Endothelial cell of umbilical vein (primary cell): Measurements from ENCODE around the gene KCNMA1. TPM values are rescaled to one million over a fixed set of nuclear protein-coding genes. Genes with fewer than 3 reads are reported as not detected.

Source experiments
- BruUV-seq: library from RNA; stranded (reverse); fragments of 400-500 nt; replicated peaks from 2 replicates; lab custom pipeline; 2021; lab: Mats Ljungman, UMichigan
- CTCF ChIA-PET: fragments of 300-600, 350-600 bp; sonication (Branson Sonifier 250); formaldehyde crosslinking; loops from one replicate; lab custom pipeline; 2021; ENCODE audit warnings: antibody characterized with exemption, inconsistent platforms; lab: Charles Lee
- POLR2A ChIA-PET: fragments of 300-600, 350-600 bp; sonication (Branson Sonifier 250); formaldehyde crosslinking; loops from one replicate; lab custom pipeline; 2021; ENCODE audit warnings: antibody characterized with exemption, inconsistent platforms; lab: Charles Lee
- DNase-seq: peaks from one replicate; pipeline ENCODE4 v3.0.0-alpha.2; 2011; ENCODE audit warnings: low read depth, low spot score
- FAIRE-seq: peaks from 2 replicates; lab custom pipeline; 2011; peaks lifted over from hg19 to GRCh38; lab: Jason Lieb, UNC
- H2AFZ ChIP-seq: 2 replicates; pipeline ENCODE4 v1.6.0; 2012; ENCODE audit warnings: low read depth, low read length, control low read depth, inconsistent platforms
- H3K27ac ChIP-seq: 2 replicates; pipeline ENCODE4 v1.5.1; 2011; ENCODE audit warnings: low read depth, mild to moderate bottlenecking, control low read depth, low read length, moderate library complexity; ENCODE audit not compliant: insufficient read depth
- H3K27me3 ChIP-seq, 2 experiments: 2 replicates each; pipeline versions ENCODE4 v1.6.0 to v1.6.1; 2011; ENCODE audit warnings: low read length in 2 of 2, mixed read lengths in 1 of 2; ENCODE audit not compliant: control insufficient read depth in 2 of 2, insufficient read depth in 2 of 2
- H3K36me3 ChIP-seq, 2 experiments: 2 replicates in 1 of 2; 3 replicates in 1 of 2; pipeline ENCODE4 v1.5.1; 2011; ENCODE audit warnings: low read length in 2 of 2, mild to moderate bottlenecking in 1 of 2, moderate library complexity in 1 of 2; ENCODE audit not compliant: control insufficient read depth in 2 of 2, insufficient read depth in 2 of 2; ENCODE audit errors: extremely low read depth in 1 of 2
- H3K4me1 ChIP-seq: 3 replicates; pipeline ENCODE4 v1.5.1; 2011; ENCODE audit warnings: mild to moderate bottlenecking, low read length; ENCODE audit not compliant: control insufficient read depth, insufficient read depth; ENCODE audit errors: extremely low read depth
- H3K4me2 ChIP-seq: 2 replicates; pipeline ENCODE4 v1.6.1; 2011; ENCODE audit warnings: low read length, control low read depth, mixed read lengths; ENCODE audit not compliant: insufficient read depth
- H3K4me3 ChIP-seq, 3 experiments: fragments of 200-600 bp in 1 of 3; sonication (generic), shearing (Covaris generic) in 1 of 3; replicated peaks in 1 of 3; 2 replicates each; pipeline ENCODE4 v1.5.1; 2011 to 2016; ENCODE audit warnings: control low read depth in 3 of 3, low read length in 3 of 3, mild to moderate bottlenecking in 2 of 3, inconsistent platforms in 1 of 3, low read depth in 1 of 3, moderate library complexity in 1 of 3; ENCODE audit not compliant: insufficient read depth in 1 of 3
- H3K79me2 ChIP-seq: 2 replicates; pipeline ENCODE4 v1.6.0; 2012; ENCODE audit warnings: low read length, inconsistent platforms; ENCODE audit not compliant: control insufficient read depth, insufficient read depth
- H3K9ac ChIP-seq: replicated peaks from 2 replicates; pipeline ENCODE3; 2011; ENCODE audit warnings: low read length, control low read depth; ENCODE audit not compliant: insufficient read depth; ENCODE audit errors: extremely low read depth
- H3K9me1 ChIP-seq: replicated peaks from 3 replicates; pipeline ENCODE4 v1.6.0; 2011; ENCODE audit warnings: mild to moderate bottlenecking, low read length; ENCODE audit not compliant: control insufficient read depth, insufficient read depth; ENCODE audit errors: extremely low read depth
- H3K9me3 ChIP-seq: replicated peaks from 2 replicates; pipeline ENCODE4 v1.5.1; 2012; ENCODE audit warnings: low read length, inconsistent platforms; ENCODE audit not compliant: control insufficient read depth, insufficient read depth
- H4K20me1 ChIP-seq: replicated peaks from 2 replicates; pipeline ENCODE3; 2011; ENCODE audit warnings: mild to moderate bottlenecking, low read length; ENCODE audit not compliant: control insufficient read depth, insufficient read depth; ENCODE audit errors: extremely low read depth
- EZH2 ChIP-seq: IDR thresholded peaks from 2 replicates; pipeline ENCODE4 v1.6.1; 2012; ENCODE audit warnings: borderline replicate concordance, low read depth, mild to moderate bottlenecking, moderate library complexity, low read length, inconsistent platforms; ENCODE audit not compliant: severe bottlenecking
- FOS ChIP-seq: IDR thresholded peaks from 2 replicates; pipeline ENCODE4 v1.6.1; 2011; ENCODE audit warnings: mild to moderate bottlenecking, low read length, moderate library complexity, borderline replicate concordance; ENCODE audit not compliant: insufficient read depth
- GATA2 ChIP-seq: IDR thresholded peaks from 2 replicates; pipeline ENCODE4 v1.7.0; 2011; ENCODE audit warnings: low read depth, mild to moderate bottlenecking, moderate library complexity, mixed read lengths, low read length; ENCODE audit not compliant: insufficient read length, insufficient read depth
- JUN ChIP-seq: IDR thresholded peaks from 2 replicates; pipeline ENCODE4 v1.6.1; 2011; ENCODE audit warnings: borderline replicate concordance, low read depth; ENCODE audit not compliant: insufficient read length, insufficient read depth
- MYC ChIP-seq: IDR thresholded peaks from one replicate; pipeline ENCODE4 v1.6.1; 2011; ENCODE audit warnings: mild to moderate bottlenecking, low read depth, low read length
- POLR2A ChIP-seq: IDR thresholded peaks from 2 replicates; pipeline ENCODE4 v1.6.1; 2012; ENCODE audit warnings: low read depth, mild to moderate bottlenecking, control low read depth, low read length
- POLR2AphosphoS5 ChIP-seq: IDR thresholded peaks from 2 replicates; pipeline ENCODE4 v1.6.1; 2012; ENCODE audit warnings: low read depth, mild to moderate bottlenecking, control low read depth, low read length, moderate library complexity; ENCODE audit not compliant: insufficient read depth
- dilution Hi-C: fragments of 300-500 bp; cut with MboI; formaldehyde crosslinking; loops from one replicate; pipeline ENCODE4 v1.15.0; 2019; ENCODE audit warnings: low sequenced_read_pairs; ENCODE audit not compliant: extremely low pct_ligation_motif_present
- intact Hi-C: fragments of 100-400 bp; cut with micrococcal nuclease; formaldehyde crosslinking; loops from one replicate; pipeline ENCODE4 v1.10.0; 2022
- polyA plus RNA-seq, 4 experiments: library from polyadenylated mRNA; depleted of rRNA in 3 of 4; stranded (reverse) in 3 of 4; unstranded in 1 of 4; fragments of >200 nt; gene quantifications; 2 replicates each; pipeline versions ENCODE4 v1.2.1 to v1.2.3, GENCODE V29; 2011 to 2012; ENCODE audit warnings: missing spikeins in 1 of 4
- total RNA-seq: library from RNA; stranded (reverse); gene quantifications from 2 replicates; pipeline ENCODE4 v1.2.3, GENCODE V29; 2021
- TF ChIP-seq, protein P1 (sequence below), 2 donors: IDR thresholded peaks; 1 replicate in 1 of 2; 2 replicates in 1 of 2; pipeline ENCODE4 v1.5.1; 2011; ENCODE audit warnings: low read length in 2 of 2, mild to moderate bottlenecking in 2 of 2, moderate library complexity in 2 of 2, control low read depth in 1 of 2, inconsistent platforms in 1 of 2, low read depth in 1 of 2; ENCODE audit not compliant: insufficient read depth in 1 of 2; ENCODE audit errors: extremely low read depth in 1 of 2
- TF ChIP-seq, protein P2 (sequence below): IDR thresholded peaks from 2 replicates; pipeline ENCODE4 v1.6.1; 2011; ENCODE audit not compliant: insufficient read depth, insufficient read length

The KCNMA1 gene
- total and polyA plus RNA-seq, 2 donors (not counting 3 experiments of a cell fraction or from before 2014, with no cell fraction given) = 0.10 to 0.82 TPM

DNA sequence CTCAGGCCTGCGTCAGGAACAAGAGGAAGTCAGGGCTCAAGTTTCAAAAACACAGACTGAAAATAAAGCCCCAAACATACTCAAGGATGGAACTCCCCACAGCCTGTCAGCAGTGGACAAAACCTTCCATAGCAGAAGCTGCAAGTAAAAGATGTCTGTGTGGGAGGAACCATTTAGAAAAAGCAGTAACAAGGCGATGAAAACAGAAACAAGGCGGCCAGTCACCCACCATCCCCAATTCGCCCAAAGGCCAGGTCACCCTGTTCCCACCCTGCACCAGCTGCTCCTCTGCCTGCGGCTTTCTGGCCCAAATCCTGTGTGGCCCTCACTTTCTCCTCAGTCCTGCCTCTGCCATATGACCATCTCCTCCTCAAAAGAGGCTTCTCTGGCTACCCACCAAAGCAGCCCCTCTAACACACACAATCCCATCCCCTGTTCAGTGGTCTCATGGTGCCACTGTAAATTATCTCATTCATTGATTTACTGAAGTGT is 27.8 kb downstream of the KCNMA1 start:
- Histone ChIP-seq H4K20me1 (no peaks in the 10 kb centered on the region), H3K27me3 (peaks cover 0 to 10% of the 10 kb centered on the region in 2 experiments), H2AFZ (no peak overlapping the region), H3K9ac (no peak overlapping the region), H3K36me3 (no peaks in the 10 kb centered on the region), H3K4me2 (no peak overlapping the region), H3K4me1 (no peaks in the 10 kb centered on the region), H3K79me2 (no peaks in the 10 kb centered on the region), H3K27ac (no peak overlapping the region), H3K9me3 (no peaks in the 10 kb centered on the region), H3K9me1 (no peaks in the 10 kb centered on the region), H3K4me3 (no peak overlapping the region)
- dilution Hi-C loops = no loop called here
- no TSS peak for BruUV-seq
- ChIA-PET POLR2A (no interaction called here), CTCF (no interaction called here)
- no peak for DNase-seq
- FAIRE-seq = no peak
- intact Hi-C loops = no loop called here
- TF ChIP-seq, protein P1, sequence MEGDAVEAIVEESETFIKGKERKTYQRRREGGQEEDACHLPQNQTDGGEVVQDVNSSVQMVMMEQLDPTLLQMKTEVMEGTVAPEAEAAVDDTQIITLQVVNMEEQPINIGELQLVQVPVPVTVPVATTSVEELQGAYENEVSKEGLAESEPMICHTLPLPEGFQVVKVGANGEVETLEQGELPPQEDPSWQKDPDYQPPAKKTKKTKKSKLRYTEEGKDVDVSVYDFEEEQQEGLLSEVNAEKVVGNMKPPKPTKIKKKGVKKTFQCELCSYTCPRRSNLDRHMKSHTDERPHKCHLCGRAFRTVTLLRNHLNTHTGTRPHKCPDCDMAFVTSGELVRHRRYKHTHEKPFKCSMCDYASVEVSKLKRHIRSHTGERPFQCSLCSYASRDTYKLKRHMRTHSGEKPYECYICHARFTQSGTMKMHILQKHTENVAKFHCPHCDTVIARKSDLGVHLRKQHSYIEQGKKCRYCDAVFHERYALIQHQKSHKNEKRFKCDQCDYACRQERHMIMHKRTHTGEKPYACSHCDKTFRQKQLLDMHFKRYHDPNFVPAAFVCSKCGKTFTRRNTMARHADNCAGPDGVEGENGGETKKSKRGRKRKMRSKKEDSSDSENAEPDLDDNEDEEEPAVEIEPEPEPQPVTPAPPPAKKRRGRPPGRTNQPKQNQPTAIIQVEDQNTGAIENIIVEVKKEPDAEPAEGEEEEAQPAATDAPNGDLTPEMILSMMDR (IDR thresholded peaks at IDR 0.05; ENCODE audit: extremely low read depth in 1 of 2, insufficient read depth in 1 of 2, low read depth in 1 of 2, low read length in 2 of 2) = no peak
- TF ChIP-seq GATA2 (no peak), EZH2 (no peak), JUN (no peak), FOS (no peak), POLR2AphosphoS5 (no peak), POLR2A (no peak), MYC (no peak)
- TF ChIP-seq, protein P2, sequence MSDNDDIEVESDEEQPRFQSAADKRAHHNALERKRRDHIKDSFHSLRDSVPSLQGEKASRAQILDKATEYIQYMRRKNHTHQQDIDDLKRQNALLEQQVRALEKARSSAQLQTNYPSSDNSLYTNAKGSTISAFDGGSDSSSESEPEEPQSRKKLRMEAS = no peak
